Anterior cingulate cortex (tissue), 58 donors: Measurements from ENCODE around the gene VDR.

Experiments
- DNase-seq, 58 donors: peaks; one replicate each; lab custom pipeline; 2025; lab: John Stamatoyannopoulos, UW

VDR gene

DNA sequence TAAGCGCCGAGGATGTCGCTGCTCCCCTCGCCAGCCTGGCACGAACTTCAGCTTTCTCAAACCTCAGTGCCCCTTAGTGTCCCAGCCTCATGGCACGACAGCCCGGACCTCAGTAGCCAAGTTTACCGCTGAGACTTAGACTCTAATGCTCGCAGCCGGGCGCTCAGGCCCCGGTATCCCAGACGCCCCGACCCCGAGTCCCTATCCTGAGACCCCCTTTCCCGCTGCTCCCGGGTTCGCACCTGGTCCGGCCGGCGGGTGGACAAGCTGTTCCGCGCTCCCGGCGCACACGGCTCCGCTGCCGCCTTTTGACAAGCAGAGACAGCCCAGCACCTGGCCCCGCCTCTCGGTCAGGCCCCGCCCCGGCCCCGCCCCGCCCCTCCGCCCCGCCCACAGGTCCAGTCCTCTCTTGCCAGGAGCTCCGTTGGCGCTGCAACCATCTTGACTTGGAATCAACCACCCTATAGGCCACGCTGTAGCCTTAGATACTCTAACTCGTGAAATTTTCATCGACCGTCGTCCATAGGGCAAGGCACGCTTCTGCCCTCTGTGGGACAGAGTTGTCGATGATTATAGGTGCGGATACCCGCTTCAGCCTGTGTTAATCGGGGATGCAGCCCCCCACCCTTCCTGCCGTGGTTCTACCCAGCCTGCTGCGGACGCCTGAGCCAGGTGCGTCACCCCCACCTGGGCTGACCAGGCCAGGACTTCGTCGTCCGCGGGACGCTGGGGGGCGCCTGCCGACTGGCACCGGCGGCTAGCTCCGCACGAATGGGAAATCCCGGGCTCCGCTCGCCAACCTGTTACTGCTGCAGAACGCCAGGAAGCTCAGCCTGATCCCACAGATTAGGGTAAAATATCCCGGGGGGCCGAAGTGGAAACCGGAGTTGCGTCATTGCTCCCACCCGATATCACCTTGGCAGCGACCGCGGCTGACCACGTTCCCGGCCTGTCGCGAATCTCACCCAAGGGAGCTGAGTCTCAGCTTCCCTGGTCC is at the start of gene VDR:
Gene VDR (minus strand): TSS at position 282 of the 997 bp plus-strand sequence. CDS start 25,881 bp downstream, outside the sequence.
- DNase-seq: peak in 32 of 58 donors; percentile 5 to 41 (median 18)

DNA sequence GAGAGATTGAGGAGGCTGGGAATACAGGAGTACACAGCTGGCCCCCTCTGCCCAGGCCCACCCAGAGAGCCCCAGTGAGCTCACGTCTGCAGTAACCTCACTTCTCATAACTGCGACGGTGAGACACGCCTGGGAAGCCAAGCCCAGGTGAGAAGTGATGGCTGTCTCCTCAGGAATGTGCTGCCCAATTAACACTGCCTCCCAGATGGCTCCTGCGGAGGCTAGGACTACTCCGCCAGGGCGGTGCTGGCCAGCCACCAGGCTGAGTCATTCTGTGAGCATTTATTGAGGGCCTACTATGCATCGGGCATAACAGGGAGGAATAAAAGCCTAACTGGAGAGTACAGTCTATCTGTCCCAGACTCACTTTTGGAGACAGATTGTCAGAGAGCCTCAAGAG is 49.3 kb upstream of the VDR start:
- DNase-seq: no peak

DNA sequence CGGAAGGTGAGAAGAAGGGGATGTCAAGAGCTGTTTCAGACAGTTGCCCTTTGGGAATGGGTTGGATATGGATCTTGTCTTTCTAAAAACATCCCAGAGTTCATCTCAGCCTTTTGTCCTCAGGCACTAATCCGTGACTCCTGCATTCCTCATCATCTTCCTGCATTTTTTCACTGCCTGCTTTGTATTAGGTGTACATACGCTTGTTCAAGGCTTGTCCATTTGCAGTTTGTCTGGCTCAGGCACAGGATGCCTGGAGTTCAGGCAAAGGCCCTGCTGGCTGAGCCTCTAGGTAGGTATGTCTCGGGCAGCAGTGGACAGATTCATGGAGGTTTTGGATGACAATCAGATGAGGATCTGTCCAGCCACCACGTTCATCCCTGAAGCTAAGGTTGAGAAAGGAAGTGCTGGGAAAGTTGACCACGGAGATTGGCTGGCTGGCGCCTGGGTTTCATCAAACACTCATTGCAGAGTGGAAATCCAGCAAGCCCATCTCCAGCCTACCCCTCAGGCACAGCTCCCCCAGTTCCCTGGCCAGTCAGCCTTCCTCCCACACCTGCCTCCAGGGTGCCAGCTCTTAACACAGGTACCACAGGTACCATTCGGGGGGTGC is 46.2 kb upstream of the VDR start:
- DNase-seq: no peak

DNA sequence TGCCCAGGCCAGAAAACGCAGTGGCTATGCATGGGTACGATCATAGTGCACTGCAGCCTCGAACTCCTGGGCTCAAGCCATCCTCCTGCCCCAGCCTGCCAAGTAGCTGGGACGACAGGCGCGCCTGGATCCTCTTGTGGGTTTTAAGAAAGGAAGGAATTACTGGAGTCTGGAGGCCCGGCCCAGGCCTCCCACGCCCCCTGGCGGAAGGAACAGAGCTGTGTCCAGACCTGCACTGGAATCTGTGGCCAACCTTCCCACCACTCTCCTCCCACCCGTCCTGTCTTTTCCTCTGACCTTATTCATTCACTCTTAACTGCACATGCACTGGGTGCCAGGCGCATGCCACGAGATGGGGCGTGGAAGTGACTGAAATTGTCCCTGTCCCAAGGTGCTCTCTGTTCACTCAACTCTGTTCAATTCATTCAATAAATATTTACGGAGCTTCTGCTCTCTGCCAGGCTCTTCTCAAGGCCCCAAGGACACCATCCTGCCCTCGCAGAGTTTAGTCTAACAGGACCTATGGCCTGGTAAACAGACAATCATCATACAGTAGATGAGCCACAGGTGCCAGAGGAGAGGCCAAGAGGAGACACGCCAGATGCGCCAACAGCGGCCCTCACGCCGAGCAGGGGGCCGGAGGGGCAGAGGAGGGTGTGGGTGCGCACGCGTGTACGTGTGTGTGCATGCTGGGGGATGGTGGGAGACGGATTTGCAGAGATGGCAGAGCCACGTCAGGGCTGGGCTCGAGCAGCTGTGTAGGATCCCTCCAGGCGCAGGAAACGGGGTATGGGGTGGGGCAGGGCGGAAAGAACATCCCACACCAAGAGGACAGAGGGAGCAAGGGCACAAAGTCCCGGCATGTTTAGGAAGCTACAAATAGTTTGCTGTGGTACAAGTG is 44.9 kb upstream of the VDR start:
- peak in 40 of 58 donors; percentile 4 to 66 (median 16) for DNase-seq

DNA sequence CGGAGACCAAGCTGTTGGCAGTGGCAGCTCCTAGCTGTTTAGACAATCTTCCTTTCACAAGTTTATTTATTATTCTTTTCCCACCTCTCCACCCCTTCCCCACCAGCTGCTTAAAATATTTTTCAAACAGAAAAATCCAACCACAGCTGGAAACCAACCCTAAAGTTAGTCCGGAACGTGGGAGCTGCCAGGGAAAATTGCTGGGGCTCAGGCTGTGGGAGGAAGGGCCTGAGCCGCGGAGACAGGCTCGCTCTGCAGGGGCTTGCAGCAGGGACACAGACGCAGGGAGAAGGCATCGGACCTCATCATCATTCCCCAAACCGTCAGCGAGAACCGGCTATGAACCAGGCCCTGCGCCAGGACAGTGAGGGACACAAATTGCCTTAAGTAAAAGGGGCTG is 42.5 kb upstream of the VDR start:
- no peak for DNase-seq

DNA sequence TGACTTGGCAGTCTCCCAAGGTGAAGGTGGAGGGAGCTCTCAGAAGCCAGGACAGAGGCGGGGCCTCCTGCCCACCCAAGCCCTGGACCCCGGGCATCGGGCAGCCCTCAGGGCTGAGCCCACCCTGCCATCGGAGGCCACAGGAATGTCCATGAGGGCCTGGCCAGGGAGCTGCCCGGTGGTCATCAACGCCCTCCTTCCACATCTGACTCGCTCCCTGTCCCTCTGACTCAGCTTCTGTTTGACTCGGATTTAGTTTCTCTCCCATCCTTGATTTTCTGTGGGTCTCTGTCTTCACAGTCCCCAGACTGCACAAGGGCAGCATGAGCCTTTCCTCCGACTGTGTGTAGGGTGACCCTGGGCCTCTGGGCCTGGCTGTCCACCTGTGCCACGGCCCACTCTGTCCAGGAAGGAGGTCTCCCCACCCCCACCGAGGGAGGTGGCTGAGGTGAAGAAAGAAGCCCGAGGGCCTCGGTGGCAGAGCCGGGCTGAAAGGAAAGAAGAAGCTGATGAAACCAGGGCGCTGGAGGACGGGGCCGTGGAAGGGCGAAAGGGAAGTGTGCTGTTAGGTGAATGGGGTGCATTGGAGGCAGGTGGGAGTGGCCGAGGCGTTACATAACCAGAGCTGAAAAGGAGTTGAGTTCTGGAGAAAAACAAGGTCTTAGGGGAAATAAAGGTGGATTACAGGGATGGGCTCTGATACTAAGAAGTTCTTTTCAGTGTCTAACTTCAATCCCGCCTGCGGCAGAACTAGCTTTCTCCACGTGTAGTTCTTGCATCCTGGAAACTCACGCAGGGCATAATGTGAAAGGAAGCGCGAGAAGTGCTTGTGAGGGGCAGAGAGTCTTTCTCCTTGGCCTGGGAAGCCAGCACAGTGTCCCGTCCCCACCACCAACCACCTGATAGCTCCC is 41.9 kb upstream of the VDR start:
- DNase-seq: no peak

DNA sequence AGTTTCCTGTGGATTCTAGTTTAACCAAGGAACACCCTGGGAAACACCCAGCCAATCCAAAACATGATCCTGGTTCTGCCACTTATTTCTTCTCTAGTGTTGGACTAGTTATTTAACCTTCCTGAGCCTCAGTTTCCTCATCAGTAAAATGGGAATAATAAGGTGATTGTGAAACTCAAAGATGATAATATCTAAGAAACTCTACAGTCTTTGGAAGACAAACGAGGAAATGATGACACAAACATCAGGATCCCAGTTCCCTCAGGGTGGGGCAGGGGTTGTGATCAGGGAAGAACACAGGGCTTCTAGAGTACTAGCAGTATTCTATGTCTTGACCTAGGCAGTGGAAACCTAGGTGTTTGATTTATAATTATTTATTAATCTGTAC is 40.5 kb upstream of the VDR start:
- DNase-seq: no peak

DNA sequence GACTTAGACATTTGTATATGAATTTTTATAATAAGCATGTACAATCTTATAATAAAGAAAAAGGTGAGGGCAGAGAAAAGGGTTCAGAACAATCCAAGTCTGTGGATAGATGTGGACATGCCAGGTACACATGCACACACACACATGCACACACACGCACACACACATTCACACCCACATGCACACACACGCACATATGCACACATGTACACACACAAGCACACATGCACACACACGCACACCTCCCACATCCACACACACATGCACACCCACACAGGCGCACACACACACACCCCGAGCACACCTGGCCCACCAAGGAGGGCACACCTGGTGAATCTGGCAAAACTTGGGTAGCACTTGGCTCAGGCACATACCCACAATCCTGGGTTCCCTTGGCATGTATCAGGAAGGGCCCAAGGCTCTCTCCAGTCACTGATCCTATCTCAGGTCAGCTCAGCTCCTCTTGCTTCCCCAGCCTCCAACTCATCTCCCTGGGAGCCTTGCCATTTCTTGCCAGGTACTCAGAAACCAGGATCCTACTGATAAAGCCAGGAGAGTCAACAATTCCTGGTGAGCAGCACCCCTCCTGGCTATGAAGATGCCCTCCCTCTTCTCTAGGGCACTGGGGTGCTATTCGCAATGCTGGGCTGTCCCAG is 40.0 kb upstream of the VDR start:
- no peak for DNase-seq

DNA sequence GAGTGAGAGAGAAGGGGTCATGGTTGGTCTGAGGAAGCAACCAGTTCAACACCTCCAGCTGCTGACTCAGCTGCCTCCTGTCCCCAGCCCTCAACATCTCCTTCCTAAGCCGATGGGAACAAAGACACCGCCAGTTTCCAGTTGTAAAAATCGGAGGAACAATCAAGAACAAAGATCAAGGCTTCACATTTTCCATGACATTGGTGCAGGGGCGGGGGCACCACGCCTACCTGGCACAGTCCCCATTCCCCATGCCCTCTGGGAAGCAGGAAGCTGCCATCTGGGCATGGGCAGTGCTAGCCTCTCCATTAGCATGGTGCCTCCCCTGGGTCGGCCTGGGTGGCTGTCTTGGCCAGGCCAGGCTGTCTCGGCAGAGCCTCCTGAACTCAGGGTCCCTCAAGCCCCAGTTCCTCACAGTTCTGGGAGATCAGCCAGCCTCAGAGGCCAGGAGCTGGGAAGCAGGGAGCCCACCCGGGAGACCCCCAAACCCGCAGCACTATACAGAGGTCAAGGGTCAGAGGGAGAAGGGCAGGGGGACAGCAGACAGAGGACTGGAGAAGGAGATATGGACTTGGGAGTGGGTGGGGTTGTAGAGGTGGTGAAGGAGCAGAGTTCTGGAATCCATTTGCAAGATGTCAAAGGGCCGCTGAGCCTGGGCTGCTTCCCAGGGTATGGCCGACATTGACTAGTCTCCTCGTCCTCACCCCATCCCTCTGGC is 39.0 kb upstream of the VDR start:
- no peak for DNase-seq

DNA sequence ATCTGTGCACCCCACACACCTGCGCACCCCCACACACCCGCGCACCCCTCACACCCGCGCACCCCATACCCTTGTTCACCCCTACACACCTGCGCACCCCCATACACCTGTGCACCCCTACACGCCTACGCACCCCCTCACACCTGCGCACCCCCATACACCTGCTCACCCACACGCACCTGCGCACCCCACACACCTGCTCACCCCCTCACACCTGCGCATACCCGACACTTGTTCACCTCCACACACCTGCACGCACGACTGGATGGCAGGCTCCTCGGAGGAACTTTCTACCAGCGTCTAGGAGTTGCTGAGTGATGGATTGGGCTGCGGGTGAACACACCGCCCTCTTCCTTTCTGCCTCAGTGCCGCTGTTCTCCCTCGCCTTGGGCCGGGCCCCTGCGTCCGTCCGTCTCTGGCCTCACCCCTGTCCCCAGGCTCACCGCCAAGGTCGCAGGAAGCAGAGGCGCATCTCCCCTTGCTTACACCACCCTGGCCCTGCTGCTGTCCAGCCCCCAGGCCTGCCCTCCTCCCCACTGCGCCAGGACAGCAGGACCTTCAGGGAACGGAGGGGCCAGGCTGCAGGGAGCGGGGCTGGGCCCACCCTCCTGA is 37.9 kb upstream of the VDR start:
- no peak for DNase-seq

DNA sequence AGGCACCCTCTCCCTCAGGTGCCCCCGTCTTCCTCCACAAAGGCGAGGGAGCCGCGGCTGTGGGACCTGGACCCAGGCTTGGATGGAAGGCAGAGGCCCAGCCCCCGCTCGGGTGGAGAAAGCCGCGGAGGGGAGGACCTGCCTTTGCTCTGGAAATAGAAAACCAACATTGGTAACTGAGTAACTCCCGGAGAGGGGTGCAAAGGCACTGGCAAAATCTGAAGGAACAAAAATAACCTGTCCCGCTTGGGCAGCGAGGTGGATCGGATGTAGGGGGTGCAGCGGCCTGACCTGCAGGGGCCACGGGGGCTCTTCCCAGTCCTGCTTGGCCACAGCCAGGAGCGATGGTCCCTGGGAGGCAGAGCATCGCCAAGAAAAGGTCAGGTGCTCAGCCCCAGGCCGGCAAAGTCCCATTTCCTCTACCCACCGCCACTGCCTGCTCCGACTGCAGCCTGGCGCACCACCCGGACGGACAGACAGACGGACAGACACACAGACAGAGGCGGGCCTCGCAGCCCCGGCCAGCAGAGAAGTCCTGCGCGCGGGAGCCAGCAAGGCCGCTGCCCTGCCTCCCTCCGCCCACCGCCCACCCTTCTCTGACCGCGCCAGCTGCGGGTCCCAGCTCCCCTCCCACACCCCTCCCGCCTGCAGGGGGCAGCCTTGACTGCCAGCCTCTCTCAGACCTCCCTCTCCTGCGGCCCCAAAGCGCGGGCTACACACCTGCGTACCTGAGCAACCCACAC is 37.2 kb upstream of the VDR start:
- DNase-seq: no peak

DNA sequence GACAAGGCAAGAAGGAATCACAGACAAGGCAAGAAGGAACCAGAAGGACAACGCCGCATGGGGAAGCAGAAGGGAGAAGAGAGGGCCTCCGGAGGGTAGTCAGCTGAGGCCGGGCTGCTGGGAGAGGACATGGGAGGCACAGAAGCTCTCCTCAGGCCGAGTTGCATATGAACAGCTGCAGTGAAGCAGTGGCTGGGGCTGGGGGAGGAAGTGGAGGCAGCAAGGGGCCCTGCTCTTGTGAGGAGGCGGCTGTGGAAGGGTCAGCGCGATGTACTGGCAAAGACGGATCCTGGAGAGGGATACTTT is 36.6 kb upstream of the VDR start:
- no peak for DNase-seq

DNA sequence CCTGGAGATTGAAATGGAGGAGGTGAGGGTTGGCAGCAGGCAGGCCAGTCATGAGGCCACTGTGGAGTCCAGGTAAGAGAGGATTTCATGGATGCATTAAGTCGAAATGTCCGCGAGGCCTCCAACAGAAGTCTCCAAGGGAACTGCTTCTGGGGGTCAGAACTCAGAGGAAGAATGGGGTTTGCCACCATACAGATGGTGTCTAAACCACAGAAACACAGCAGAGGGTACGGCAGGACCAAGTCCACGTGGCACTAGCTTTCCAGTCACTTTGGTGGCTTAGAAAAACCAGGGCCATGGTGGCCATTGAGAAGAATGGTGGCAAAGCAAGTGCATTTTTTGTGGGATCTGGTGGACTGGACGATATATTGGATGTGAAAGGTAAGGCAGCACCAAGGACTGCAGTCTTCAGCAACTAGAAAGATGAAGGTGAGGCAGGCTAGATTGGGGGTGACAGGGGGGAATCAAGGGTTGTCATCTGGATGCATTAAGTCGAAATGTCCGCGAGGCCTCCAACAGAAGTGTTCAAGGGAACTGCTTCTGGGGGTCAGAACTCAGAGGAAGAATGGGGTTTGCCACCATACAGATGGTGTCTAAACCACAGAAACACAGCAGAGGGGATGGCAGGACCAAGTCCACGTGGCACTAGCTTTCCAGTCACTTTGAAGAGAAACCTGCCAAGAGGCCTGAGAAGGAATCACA is 36.1 kb upstream of the VDR start:
- no peak for DNase-seq

DNA sequence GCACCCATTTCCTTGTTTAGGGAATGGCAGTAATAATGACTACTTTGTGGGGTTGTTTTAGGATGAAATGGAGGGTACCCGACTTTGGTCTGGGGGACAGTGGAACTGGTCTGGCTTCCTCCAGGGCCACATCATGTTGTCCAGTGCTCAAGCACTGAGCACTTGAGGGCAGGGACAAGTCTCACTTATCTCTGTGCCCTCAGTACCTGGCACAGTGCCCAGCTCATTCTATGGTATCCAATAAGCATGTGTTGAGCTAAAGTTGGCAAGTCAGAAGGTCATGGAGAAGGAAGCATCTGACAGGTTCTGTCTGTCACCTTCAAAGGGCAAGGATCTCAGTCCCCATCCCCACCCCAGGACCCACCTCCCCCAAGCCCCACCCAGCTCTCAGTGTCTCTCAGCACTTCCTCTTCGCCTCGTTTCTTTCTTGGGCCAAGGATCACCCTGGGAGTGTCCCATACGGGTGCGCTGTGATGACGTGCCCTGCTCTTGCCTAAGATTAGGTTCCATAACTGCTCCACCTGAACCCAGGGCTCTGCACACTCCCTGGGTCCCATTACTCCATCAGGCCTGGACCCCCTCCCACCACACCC is 34.3 kb upstream of the VDR start:
- no peak for DNase-seq

DNA sequence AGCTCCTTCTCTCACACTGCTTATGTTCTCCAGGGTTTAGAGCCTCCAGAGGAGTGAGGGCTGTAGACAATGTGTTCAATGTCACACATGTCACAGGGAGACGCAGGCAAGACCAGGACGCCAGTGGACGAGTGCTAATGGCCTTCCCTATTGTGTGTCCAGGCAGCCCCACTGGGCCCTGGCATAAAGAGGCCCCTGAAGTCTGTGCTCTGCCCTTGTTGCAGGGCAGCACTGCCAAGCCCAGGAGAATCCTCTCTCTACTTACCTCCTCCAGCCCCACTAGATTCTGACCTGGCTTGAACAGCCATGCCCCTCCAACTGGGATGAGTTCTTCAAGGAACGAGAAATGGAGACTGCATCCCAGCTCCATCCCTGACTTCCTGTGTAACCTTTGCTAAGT is 33.8 kb upstream of the VDR start:
- DNase-seq: no peak

DNA sequence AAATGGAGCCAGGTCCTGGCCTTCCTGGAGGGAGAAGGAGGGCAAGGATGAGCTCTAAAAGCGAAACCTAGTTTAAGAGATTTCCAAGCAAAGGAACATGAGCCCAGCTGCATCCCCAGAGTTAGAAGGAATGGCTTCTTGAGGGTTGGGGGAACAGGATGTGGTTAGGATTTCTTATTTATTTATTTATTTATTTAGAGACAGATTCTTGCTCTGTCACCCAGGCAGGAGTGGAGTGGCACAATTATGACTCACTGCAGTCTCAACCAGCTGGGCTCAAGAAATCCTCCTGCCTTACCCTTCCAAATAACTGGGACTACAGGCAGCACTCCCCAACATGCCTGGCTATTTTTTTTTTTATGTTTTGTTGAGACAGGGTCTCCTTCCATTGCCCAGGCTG is 33.3 kb upstream of the VDR start:
- no peak for DNase-seq

DNA sequence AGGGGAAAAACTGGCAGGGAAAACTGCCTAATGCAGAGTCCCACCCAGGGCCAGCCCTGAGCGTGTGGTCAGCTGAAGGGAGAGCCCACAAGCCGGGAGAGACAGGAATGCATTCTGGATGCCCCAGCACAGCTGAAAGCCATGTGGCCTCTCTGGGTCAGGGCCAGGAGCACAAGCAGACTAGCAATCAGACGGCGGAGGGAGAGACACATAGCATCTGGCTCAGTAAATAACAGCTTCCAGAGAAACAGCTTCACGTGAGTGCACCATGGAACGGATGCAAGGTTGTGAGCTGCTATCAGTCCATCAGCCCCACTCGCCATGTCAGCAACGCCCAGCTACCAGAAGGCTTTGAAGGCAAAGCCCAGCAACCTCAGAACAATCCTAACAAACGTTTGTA is 30.4 kb upstream of the VDR start:
- DNase-seq: peak in 5 of 58 donors; percentile 4 to 8 (median 4)
